Activated T-helper 2 cell treated with anti-CD3 and anti-CD28 coated beads, Interferon-gamma antibody, Interleukin-2, Interleukin-4, amounts not matched to agents 10 μg/mL and 5 μg/mL and 100 μg/mL, durations not matched to agents 14 hours and 24 hours and 36 hours (primary cell): Measurements from ENCODE around the gene DUOXA2. TPM values are rescaled to one million over a fixed set of nuclear protein-coding genes. Genes with fewer than 3 reads are reported as not detected.

Experiments used
- DNase-seq: peaks from one replicate; pipeline ENCODE4 v3.0.0; 2021; ENCODE audit warnings: low spot score
- H3K27ac Mint-ChIP-seq: one replicate; pipeline ENCODE4 v1.8.0; 2021; ENCODE audit warnings: mixed read lengths
- H3K27me3 Mint-ChIP-seq: one replicate; pipeline ENCODE4 v1.8.0; 2021; ENCODE audit warnings: low read depth, mixed read lengths
- H3K36me3 Mint-ChIP-seq: one replicate; pipeline ENCODE4 v1.8.0; 2021; ENCODE audit warnings: low read depth, mixed read lengths
- H3K4me1 Mint-ChIP-seq: one replicate; pipeline ENCODE4 v1.8.0; 2021; ENCODE audit warnings: low read depth, mixed read lengths
- H3K4me3 Mint-ChIP-seq: one replicate; pipeline ENCODE4 v1.8.0; 2021; ENCODE audit warnings: low read depth, mild to moderate bottlenecking, moderate library complexity, mixed read lengths
- H3K9me3 Mint-ChIP-seq: one replicate; pipeline ENCODE4 v1.8.0; 2021; ENCODE audit warnings: mixed read lengths
- intact Hi-C: fragments of 100-400 bp; cut with micrococcal nuclease; formaldehyde crosslinking; loops from one replicate; pipeline ENCODE4 v1.15.1; 2023
- total RNA-seq: library from RNA; stranded (reverse); gene quantifications from 2 replicates; pipeline ENCODE4 v1.2.3, GENCODE V29; 2022

DUOXA2 gene
- total RNA-seq, 1 donor from 2014 or later = not detected

DNA sequence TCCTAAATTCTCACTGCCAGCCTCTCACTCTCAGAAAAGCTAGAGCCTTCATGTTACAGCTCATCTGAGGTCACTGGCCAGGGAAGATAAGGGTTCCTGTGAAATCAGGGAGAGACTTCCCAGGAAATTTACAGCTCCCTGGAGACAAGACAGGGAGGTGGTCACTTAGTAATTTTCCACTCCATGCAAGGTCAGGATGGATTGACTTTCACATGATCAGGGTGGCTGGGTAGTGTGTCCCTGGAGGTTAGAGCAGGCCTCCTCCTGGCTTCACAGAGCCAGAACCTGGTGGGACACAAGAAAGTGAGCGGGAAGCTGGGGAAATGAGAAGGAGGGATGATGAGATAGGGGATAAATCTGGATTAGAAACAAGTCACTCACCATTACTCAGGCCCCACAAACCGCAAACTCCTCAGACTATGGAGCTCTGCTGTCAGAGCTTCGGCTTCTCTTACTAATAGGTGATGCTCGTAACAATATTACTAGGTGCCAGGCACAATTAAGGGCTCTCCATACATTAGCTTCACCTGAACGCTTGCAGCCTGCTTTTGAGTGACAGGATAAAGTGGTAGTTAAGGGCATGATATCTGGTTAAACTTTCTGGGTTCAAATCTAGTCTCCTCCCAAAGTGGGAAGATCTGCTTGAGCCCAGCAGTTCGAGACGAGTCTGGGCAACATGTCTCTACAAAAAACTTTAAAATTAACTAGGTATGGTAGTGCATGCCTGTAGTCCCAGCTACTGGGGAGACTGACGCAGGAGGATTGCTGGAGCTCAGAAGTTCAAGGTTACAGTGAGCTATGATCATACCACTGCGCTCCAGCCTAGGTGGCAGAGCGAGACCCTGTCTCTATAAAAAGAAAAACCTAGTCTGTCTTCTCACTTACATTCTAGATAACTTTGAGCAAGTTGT lies 25.1 kb upstream of the DUOXA2 start:
- Mint-ChIP-seq H3K4me1 (no peaks in the 10 kb centered on the region), H3K36me3 (no peaks in the 10 kb centered on the region)

DNA sequence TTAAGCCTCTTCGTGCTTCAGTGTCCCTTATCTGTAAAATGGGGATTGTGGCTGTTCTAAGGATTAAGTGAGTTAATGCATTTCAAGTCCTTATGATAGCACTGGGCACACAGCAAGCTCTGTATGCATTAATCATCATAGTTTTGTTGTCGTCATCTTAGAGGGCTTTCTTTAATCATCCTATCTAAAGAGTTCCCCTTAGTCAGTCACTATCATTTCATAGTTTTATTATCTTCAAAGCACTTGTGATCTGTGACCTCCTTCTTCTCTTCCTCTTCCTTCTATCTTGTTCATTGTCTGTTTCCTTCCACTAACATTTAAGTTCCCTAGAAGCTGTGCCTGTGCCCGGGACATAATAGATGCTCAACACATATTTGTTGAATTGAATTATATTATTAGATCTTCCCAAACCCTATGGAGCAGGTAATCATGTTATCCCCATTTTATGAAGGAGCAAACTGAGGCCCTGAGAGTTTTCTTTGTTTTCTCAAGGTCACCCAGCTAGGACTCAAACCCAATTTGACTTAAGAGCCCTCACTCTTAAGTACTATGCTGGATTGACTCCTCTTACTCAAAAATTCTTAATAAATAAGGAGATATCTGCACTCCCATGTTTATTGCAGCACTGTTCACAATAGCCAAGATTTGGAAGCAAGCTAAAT lies 24.3 kb upstream of the DUOXA2 start:
- Mint-ChIP-seq H3K27ac (no peak overlapping the region), H3K9me3 (no peaks in the 10 kb centered on the region), H3K4me3 (no peak overlapping the region), H3K27me3 (peaks cover 24% of the 10 kb centered on the region), H3K36me3 (no peaks in the 10 kb centered on the region), H3K4me1 (no peaks in the 10 kb centered on the region)
- intact Hi-C loops = no loop called here
- no peak for DNase-seq

More for the DNA sequence above, 25.1 kb upstream of the DUOXA2 start:
- no peaks in the 10 kb centered on the region for H3K9me3 Mint-ChIP-seq
- no peak for DNase-seq
- no peak overlapping the region for H3K4me3 Mint-ChIP-seq
- H3K27ac Mint-ChIP-seq = no peak overlapping the region
- peaks cover 27% of the 10 kb centered on the region for H3K27me3 Mint-ChIP-seq
- intact Hi-C loops = no loop called here

DNA sequence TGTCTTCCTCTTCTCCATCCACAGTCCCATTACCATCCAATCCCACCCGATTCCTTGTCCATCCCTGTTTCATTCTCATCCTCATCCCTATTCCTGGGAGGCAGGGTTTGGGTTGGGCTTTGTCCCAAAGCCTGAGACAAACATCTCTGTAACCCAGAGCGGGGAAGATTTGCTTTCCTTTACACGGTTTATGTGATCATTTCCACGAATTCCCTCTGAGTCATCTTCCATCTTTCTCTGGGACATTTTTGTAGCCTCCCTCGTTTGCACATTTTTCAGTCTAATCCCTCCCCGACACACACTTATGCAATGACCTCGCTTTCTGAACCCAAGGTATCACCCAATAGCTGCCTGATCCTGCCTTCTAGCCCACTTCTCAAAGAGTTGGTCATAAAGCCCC lies 23.0 kb upstream of the DUOXA2 start:
- Mint-ChIP-seq H3K36me3 (no peaks in the 10 kb centered on the region), H3K9me3 (no peaks in the 10 kb centered on the region), H3K27ac (no peak overlapping the region), H3K4me1 (no peaks in the 10 kb centered on the region), H3K4me3 (no peak overlapping the region), H3K27me3 (peaks cover 24% of the 10 kb centered on the region)
- intact Hi-C loops = no loop called here
- DNase-seq = no peak

GRCh38 chr15:45091576-45091975 lies 22.6 kb upstream of the DUOXA2 start:
- Mint-ChIP-seq H3K36me3 (no peaks in the 10 kb centered on the region), H3K27ac (no peak overlapping the region), H3K4me1 (no peaks in the 10 kb centered on the region), H3K27me3 (peaks cover 24% of the 10 kb centered on the region), H3K4me3 (no peak overlapping the region), H3K9me3 (no peaks in the 10 kb centered on the region)
- DNase-seq = no peak
- intact Hi-C loops = no loop called here

GRCh38 chr15:45093013-45093412 lies 21.1 kb upstream of the DUOXA2 start:
- Mint-ChIP-seq H3K36me3 (no peaks in the 10 kb centered on the region), H3K27ac (no peak overlapping the region), H3K4me3 (no peak overlapping the region), H3K9me3 (no peaks in the 10 kb centered on the region), H3K4me1 (no peaks in the 10 kb centered on the region), H3K27me3 (peaks cover 24% of the 10 kb centered on the region)
- DNase-seq = no peak
- intact Hi-C loops = no loop called here

DNA sequence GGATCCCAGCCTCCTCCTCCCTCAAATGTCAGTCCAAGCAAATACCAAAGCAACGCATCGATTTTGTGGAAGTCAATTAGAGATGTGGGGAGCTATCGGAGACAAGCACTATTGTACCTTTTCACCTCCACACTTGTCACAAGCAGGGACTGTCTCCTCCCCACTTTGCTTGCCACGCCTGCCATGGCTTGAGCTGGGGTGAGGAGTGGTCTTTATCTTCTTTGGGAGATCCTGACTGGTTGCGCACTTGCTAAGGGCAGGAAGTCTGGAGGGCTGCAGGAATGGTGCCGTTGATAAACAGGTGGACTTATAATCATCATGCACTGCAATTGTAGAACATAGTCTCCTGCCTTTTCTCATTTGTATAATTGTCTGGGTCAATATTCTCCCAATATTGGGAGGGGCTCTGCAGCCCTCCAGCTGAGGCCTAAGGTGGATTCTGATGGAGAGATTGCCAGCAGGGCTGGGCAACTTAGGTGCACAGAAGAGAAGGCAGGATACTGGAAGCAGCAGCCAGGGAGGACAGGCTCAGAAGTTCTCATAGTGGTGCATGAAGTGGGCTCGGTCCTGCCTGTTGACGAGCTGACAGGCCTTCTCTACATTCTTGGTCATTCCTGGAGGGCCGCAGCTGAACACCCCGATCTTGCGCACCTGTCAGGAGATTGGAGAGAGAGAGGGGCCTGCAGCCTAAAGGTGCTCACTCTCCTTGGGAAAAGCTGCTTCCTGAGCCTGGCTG lies 20.3 kb upstream of the DUOXA2 start:
- H3K27me3 Mint-ChIP-seq = peaks cover 24% of the 10 kb centered on the region
- H3K27ac Mint-ChIP-seq = no peak overlapping the region
- no peak overlapping the region for H3K4me3 Mint-ChIP-seq
- intact Hi-C loops = no loop called here
- H3K4me1 Mint-ChIP-seq = no peaks in the 10 kb centered on the region
- H3K36me3 Mint-ChIP-seq = no peaks in the 10 kb centered on the region
- no peaks in the 10 kb centered on the region for H3K9me3 Mint-ChIP-seq
- no peak for DNase-seq

DNA sequence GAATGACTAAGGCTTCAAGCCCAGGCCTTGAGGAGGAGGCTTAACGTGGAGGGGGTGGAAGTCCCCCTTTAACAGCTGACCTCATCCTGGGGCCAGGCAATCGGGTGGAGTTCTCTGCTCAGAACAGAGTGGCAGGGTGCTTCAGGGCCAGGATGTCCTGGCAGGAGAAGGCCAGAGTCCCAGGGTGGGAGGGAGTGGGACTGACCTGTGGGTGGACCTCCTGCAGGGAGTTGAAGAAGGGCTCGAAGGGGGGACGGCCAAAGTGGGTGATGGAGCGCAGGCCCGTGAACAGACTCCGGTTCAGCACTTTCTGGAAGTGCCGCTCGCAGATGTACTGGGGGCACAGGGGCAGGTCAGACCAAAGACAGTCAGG lies 19.8 kb upstream of the DUOXA2 start:
- intact Hi-C loops = no loop called here
- no peaks in the 10 kb centered on the region for H3K4me1 Mint-ChIP-seq
- H3K27me3 Mint-ChIP-seq = peaks cover 23% of the 10 kb centered on the region
- no peak for DNase-seq
- H3K27ac Mint-ChIP-seq = no peak overlapping the region
- H3K9me3 Mint-ChIP-seq = no peaks in the 10 kb centered on the region
- H3K4me3 Mint-ChIP-seq = no peak overlapping the region
- no peaks in the 10 kb centered on the region for H3K36me3 Mint-ChIP-seq

DNA sequence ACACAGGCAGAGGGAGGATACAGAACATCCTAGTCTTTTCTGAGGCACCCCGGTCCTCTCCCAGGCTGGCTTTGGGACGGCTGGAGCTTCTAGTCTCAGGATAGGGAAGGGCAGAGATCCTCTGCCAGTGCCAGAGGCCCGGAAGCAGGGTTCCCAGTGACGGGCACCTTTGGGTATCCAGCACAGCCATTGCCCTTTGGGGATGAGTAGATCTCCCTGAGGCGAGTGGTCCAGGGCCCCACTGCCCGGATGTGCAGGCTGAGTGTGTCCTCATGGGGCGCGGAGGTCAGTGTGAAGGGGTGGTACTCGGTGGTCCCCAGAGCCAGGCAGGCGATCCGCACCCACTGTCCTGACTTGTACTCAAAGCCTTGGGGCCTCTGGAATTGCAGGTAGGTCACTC lies 18.5 kb upstream of the DUOXA2 start:
- H3K9me3 Mint-ChIP-seq = no peaks in the 10 kb centered on the region
- no peak overlapping the region for H3K27ac Mint-ChIP-seq
- no peaks in the 10 kb centered on the region for H3K4me1 Mint-ChIP-seq
- no peaks in the 10 kb centered on the region for H3K36me3 Mint-ChIP-seq
- H3K4me3 Mint-ChIP-seq = no peak overlapping the region
- intact Hi-C loops = no loop called here
- DNase-seq = no peak
- H3K27me3 Mint-ChIP-seq = peaks cover 15% of the 10 kb centered on the region

- DNase-seq = no peak
- Mint-ChIP-seq H3K4me3 (no peak overlapping the region), H3K4me1 (no peaks in the 10 kb centered on the region), H3K27me3 (peaks cover 3% of the 10 kb centered on the region), H3K36me3 (no peaks in the 10 kb centered on the region), H3K27ac (no peak overlapping the region), H3K9me3 (no peaks in the 10 kb centered on the region)
- intact Hi-C loops = no loop called here
Measured at GRCh38 chr15:45097466-45097865, 16.7 kb upstream of the DUOXA2 start.

- DNase-seq = no peak
- intact Hi-C loops = no loop called here
- no peak overlapping the region for H3K27ac Mint-ChIP-seq
Measured at GRCh38 chr15:45099549-45100165, 14.5 kb upstream of the DUOXA2 start.

GRCh38 chr15:45100884-45101625 lies 13.1 kb upstream of the DUOXA2 start:
- no peak overlapping the region for H3K27ac Mint-ChIP-seq

More at GRCh38 chr15:45099549-45100165, 14.5 kb upstream of the DUOXA2 start:
- H3K4me1 Mint-ChIP-seq = no peaks in the 10 kb centered on the region
- no peaks in the 10 kb centered on the region for H3K36me3 Mint-ChIP-seq
- no peak overlapping the region for H3K4me3 Mint-ChIP-seq
- H3K27me3 Mint-ChIP-seq = no peaks in the 10 kb centered on the region
- H3K9me3 Mint-ChIP-seq = no peaks in the 10 kb centered on the region

DNA sequence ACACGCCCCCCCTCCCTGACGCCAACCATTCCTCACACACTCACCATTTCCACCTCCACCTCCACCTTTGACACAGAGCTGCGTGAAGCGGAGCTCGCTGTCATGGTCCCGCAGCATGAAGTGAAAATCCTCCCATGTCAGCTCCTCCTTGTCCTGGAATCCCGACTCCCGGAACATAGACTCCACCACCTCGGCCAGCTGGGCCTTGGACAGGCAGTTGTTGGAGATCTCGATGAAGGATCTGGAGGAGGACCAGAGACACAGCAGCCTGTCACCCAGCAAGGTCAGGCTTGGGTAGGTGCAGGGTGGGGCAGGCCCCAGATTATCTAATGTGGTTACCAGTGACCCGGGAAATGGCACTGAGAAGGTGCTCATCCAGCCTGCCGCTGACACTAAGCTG lies 12.4 kb upstream of the DUOXA2 start:
- Mint-ChIP-seq H3K9me3 (no peaks in the 10 kb centered on the region), H3K27me3 (no peaks in the 10 kb centered on the region), H3K36me3 (no peaks in the 10 kb centered on the region), H3K4me3 (no peak overlapping the region), H3K27ac (no peak overlapping the region), H3K4me1 (no peaks in the 10 kb centered on the region)
- no peak for DNase-seq
- intact Hi-C loops = no loop called here

More at GRCh38 chr15:45100884-45101625, 13.1 kb upstream of the DUOXA2 start:
- Mint-ChIP-seq H3K27me3 (no peaks in the 10 kb centered on the region), H3K36me3 (no peaks in the 10 kb centered on the region), H3K4me1 (no peaks in the 10 kb centered on the region), H3K4me3 (no peak overlapping the region), H3K9me3 (no peaks in the 10 kb centered on the region)
- intact Hi-C loops = no loop called here
- no peak for DNase-seq
